MM.1S (cell line): ENCODE data around the gene EFCAB5.
A peak's percentile ranks its signal among the peaks of the same experiment; 100 is the strongest.

Experiments used
- DNase-seq: peaks from one replicate; pipeline ENCODE4 v3.0.0-alpha.2; 2015
- H2AFZ ChIP-seq: fragments of 300-600 bp; sonication (generic); 2 replicates; pipeline ENCODE4 v1.6.0; 2016; ENCODE audit warnings: antibody characterized with exemption, low read length
- H3F3A ChIP-seq: fragments of 300-600 bp; sonication (generic); 2 replicates; pipeline ENCODE4 v1.6.1; 2016; ENCODE audit warnings: mild to moderate bottlenecking, antibody characterized with exemption, low read length, moderate library complexity, mixed read lengths; ENCODE audit not compliant: insufficient read depth
- H3K27ac ChIP-seq: fragments of 300-600 bp; sonication (generic); 2 replicates; pipeline ENCODE4 v1.5.1; 2016; ENCODE audit warnings: mild to moderate bottlenecking, low read length
- H3K27me3 ChIP-seq: fragments of 300-600 bp; sonication (generic); replicated peaks from 2 replicates; pipeline ENCODE4 v1.6.0; 2016; ENCODE audit warnings: low read length; ENCODE audit not compliant: insufficient read depth
- H3K36me3 ChIP-seq: fragments of 300-600 bp; sonication (generic); replicated peaks from 2 replicates; pipeline ENCODE4 v1.6.1; 2016; ENCODE audit warnings: mild to moderate bottlenecking, low read length, mixed read lengths; ENCODE audit not compliant: insufficient read depth
- H3K4me1 ChIP-seq: fragments of 300-600 bp; sonication (generic); 2 replicates; pipeline ENCODE4 v1.6.1; 2016; ENCODE audit warnings: low read length, mixed read lengths
- H3K4me2 ChIP-seq: fragments of 300-600 bp; sonication (generic); 2 replicates; pipeline ENCODE4 v1.6.0; 2016; ENCODE audit warnings: low read depth, low read length
- H3K4me3 ChIP-seq: fragments of 300-600 bp; sonication (generic); 2 replicates; pipeline ENCODE4 v1.5.1; 2016; ENCODE audit warnings: low read length, mixed read lengths
- H3K79me2 ChIP-seq: fragments of 300-600 bp; sonication (generic); 2 replicates; pipeline ENCODE4 v1.6.1; 2016; ENCODE audit warnings: mixed run types, low read length, mixed read lengths
- H3K9ac ChIP-seq: fragments of 300-600 bp; sonication (generic); 2 replicates; pipeline ENCODE4 v1.6.1; 2016; ENCODE audit warnings: low read length, mixed read lengths
- H3K9me2 ChIP-seq: fragments of 300-600 bp; sonication (generic); replicated peaks from 2 replicates; pipeline ENCODE4 v1.6.1; 2016; ENCODE audit warnings: mild to moderate bottlenecking, low read length, mixed read lengths; ENCODE audit not compliant: insufficient read depth
- H3K9me3 ChIP-seq: fragments of 300-600 bp; sonication (generic); replicated peaks from 2 replicates; pipeline ENCODE4 v1.6.1; 2016; ENCODE audit warnings: mild to moderate bottlenecking, low read length, mixed read lengths; ENCODE audit not compliant: insufficient read depth
- H4K20me1 ChIP-seq: fragments of 300-600 bp; sonication (generic); 2 replicates; pipeline ENCODE4 v1.6.1; 2016; ENCODE audit warnings: mild to moderate bottlenecking, low read length, moderate library complexity, mixed read lengths; ENCODE audit not compliant: insufficient read depth
- CTCF ChIP-seq: fragments of 300-600 bp; sonication (generic); IDR thresholded peaks from 2 replicates; pipeline ENCODE4 v1.5.1; 2016; ENCODE audit warnings: antibody characterized with exemption, low read length, mixed read lengths
- EZH2 ChIP-seq: fragments of 300-600 bp; sonication (generic); optimal IDR thresholded peaks from 2 replicates; pipeline ENCODE3; 2017; ENCODE audit warnings: low read depth, mild to moderate bottlenecking, antibody characterized with exemption, low read length, mixed read lengths
- EZH2phosphoT487 ChIP-seq: fragments of 300-600 bp; sonication (generic); IDR thresholded peaks from 2 replicates; pipeline ENCODE4 v1.6.1; 2018; ENCODE audit warnings: antibody characterized with exemption, low read length

The EFCAB5 gene

GRCh38 chr17:29945281-29945680 lies 3.8 kb downstream of the EFCAB5 start:
- no peaks in the 10 kb centered on the region for H3K79me2 ChIP-seq
- no peak overlapping the region for H3K27ac ChIP-seq
- H2AFZ ChIP-seq = no peak overlapping the region
- H3K4me2 ChIP-seq = no peak overlapping the region
- no peaks in the 10 kb centered on the region for H3K36me3 ChIP-seq
- H4K20me1 ChIP-seq = no peaks in the 10 kb centered on the region
- H3K4me1 ChIP-seq = no peaks in the 10 kb centered on the region
- no peaks in the 10 kb centered on the region for H3K27me3 ChIP-seq
- H3K9me2 ChIP-seq = no peaks in the 10 kb centered on the region
- DNase-seq = no peak
- H3K9ac ChIP-seq = no peak overlapping the region
- TF ChIP-seq EZH2phosphoT487 (no peak), CTCF (no peak), EZH2 (no peak)
- no peaks in the 10 kb centered on the region for H3K9me3 ChIP-seq
- H3F3A ChIP-seq = no peaks in the 10 kb centered on the region
- H3K4me3 ChIP-seq = no peak overlapping the region

GRCh38 chr17:29948448-29949215 lies 7.2 kb downstream of the EFCAB5 start:
- Histone ChIP-seq H3K79me2 (no peaks in the 10 kb centered on the region), H3K27me3 (no peaks in the 10 kb centered on the region), H3K9me2 (no peaks in the 10 kb centered on the region), H3K27ac (no peak overlapping the region), H3K9me3 (no peaks in the 10 kb centered on the region), H3K4me3 (no peak overlapping the region), H3K36me3 (no peaks in the 10 kb centered on the region), H2AFZ (no peak overlapping the region), H3K4me1 (no peaks in the 10 kb centered on the region), H3K4me2 (no peak overlapping the region), H3K9ac (no peak overlapping the region), H3F3A (no peaks in the 10 kb centered on the region), H4K20me1 (no peaks in the 10 kb centered on the region)
- DNase-seq = no peak
- TF ChIP-seq EZH2 = no peak
- no peak for TF ChIP-seq EZH2phosphoT487

GRCh38 chr17:29949696-29950095 lies 8.3 kb downstream of the EFCAB5 start:
- no peaks in the 10 kb centered on the region for H3K4me1 ChIP-seq
- H3K4me2 ChIP-seq = no peak overlapping the region
- DNase-seq = no peak
- TF ChIP-seq CTCF (no peak), EZH2 (no peak), EZH2phosphoT487 (no peak)
- H3K36me3 ChIP-seq = no peaks in the 10 kb centered on the region
- no peaks in the 10 kb centered on the region for H4K20me1 ChIP-seq
- H3K9ac ChIP-seq = no peak overlapping the region
- H3K27me3 ChIP-seq = no peaks in the 10 kb centered on the region
- H3K79me2 ChIP-seq = no peaks in the 10 kb centered on the region
- no peak overlapping the region for H3K4me3 ChIP-seq
- no peak overlapping the region for H2AFZ ChIP-seq
- no peaks in the 10 kb centered on the region for H3K9me3 ChIP-seq
- H3F3A ChIP-seq = no peaks in the 10 kb centered on the region
- no peaks in the 10 kb centered on the region for H3K9me2 ChIP-seq
- H3K27ac ChIP-seq = no peak overlapping the region

- Histone ChIP-seq H3K4me1 (no peaks in the 10 kb centered on the region), H4K20me1 (no peaks in the 10 kb centered on the region), H3K79me2 (no peaks in the 10 kb centered on the region), H3K9me2 (no peaks in the 10 kb centered on the region), H3F3A (no peaks in the 10 kb centered on the region), H3K9me3 (no peaks in the 10 kb centered on the region), H2AFZ (no peak overlapping the region), H3K9ac (no peak overlapping the region), H3K27ac (no peak overlapping the region), H3K36me3 (no peaks in the 10 kb centered on the region), H3K27me3 (no peaks in the 10 kb centered on the region), H3K4me2 (no peak overlapping the region), H3K4me3 (no peak overlapping the region)
- no peak for DNase-seq
- TF ChIP-seq EZH2phosphoT487 (no peak), EZH2 (no peak), CTCF (peak; percentile 13; the same call in 1 of the 2 replicates)
Observed at GRCh38 chr17:29954405-29954804, 13.0 kb downstream of the EFCAB5 start.
